HG03060 (cell line): Measurements from ENCODE around the gene RBM39.
"Not testable (repeated sequence)": the region's sequence is repeated elsewhere in the genome, so short reads cannot be mapped to it uniquely, and the experiment has no call there.

Source experiments
- ATAC-seq: cut with Tn5 transposase; IDR thresholded peaks from one replicate; pipeline ENCODE4 v1.9.1; 2021; ENCODE audit warnings: low read depth, moderate number of reproducible peaks; ENCODE audit not compliant: unreplicated experiment

The RBM39 gene

DNA sequence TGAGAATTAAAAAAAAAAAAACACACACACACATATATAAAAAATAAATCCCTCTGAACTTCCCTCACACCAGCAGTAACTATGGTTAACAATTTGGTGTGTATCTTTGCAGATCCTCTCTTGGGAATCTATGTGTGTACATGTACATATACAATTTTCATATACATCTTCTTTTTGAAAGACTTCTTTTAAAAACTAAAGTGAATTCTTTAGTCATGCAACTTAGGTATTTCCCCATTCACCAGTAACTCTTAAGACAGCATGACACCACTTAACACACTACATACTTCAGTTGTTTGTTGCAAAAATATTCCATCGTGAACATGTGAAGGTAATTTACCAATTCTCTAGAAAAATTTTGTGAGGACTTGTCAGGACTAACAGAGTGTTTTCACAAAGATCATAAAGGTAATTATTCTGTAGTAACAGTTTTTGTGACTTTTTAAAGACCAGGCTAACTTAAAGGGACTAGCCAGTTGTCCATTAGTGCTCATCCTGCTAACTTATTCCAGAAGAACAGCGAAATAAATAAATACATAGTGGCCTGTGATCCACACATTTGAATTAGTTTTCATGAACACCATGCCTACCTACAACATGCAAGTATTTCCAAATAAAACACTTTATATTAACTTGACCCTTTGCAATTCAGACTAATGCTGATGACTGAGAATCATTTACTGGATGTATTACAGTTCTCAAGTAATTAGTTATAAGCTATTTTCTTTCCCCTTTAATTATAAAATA lies 12.1 kb downstream of the RBM39 start:
- ATAC-seq, result no peak

DNA sequence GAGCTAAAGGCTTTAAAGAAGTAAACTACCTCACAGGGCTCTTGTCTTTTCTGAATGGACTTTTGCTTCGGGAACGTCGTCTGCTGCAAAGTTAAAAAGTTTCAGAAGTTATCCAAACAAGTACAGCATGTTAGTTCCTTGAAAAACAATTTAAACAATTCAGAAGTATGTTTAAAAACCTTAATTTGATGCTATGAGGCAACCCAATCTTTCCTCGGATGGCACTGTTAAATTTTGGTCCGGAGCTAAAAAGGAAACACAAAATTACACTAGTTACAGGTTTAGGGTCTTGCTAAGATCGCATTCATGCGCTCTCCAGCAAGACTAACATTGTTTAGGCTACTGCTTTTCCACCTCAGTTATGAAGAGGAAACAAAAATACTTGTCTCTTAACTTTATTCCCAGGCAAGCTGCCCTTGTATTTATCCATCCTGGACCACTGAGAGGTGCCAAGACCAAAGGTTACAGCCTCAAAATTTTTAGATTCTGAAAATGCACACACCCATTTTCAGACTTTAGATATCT lies 12.7 kb downstream of the RBM39 start:
- ATAC-seq, result no peak

DNA sequence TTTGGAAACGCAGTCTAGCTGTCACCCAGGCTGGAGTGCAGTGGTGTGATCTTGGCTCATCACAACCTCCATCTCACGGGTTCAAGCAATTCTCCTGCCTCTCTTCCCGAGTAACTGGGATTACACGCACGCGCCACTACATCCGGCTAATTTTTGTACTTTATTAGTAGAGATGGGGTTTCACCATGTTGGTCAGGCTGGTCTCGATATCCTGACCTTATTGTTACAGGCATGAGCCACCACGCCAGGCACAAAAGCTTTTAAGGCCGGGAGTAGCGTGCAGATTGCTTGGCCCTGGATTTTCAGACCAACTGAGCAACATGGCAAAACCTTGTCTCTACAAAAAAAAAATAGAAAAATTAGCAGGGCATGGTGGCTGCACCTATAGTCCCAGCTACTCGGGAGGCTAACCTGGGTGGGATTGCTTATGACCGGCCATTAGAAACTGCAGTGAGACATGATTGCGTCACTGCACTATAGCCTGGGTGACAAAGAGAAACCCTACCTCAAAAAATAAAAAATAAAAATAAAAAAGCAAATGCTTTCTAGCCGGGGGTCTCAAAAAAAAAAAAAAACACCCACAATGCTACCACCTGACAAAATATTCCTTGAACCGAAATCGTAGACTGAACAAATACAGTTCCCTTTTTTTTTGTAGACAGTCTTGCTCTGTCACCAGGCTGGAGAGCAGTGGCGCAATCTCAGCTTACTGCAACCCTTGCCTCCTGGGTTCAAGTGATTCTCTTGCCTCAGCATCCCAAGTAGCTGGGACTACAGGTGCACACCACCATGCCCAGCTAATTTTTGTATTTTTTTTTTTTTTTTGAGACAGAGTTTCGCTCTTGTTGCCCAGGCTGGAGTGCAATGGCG lies 15.0 kb downstream of the RBM39 start:
- ATAC-seq, result no peak

DNA sequence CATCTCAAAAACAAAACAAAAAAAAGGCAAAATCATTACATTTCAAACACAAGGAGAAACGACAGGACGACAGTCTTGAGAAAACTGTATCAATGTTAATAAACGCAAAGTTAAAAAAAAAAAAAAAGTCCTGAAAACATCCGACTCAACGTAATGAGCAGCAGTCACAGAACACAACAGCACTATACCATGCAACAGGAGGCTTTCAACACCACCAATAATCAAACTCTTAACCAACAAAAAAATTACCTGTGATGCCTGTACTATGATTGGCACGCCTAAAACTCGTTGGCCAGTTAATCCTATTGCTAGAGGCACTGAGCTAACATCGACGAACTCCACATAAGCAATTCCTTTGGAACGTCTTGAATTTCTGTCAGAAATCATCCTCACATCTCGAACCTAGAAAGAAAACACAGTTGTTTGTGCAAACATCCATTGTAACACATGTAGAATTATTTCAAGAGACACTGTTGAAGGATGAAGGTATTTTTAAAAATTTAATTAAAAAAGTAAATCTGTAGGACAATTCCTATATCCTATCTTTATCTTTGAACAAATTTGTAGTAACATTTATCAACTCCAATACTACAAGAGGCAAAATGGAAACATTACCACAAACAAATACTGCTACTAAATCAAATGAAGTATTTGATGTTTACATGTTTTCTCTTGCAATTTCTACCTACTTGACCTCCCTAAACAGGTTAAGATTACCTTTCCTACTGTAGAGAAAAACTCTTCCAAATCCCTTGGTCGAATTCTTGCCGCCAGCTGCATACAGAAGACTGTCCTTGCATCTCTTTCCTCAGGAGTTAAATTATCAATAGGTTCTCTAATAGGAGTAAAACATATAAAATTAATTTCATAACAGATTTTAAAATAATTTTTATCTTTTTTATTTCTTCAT lies 17.5 kb downstream of the RBM39 start:
- no peak for ATAC-seq

- ATAC-seq, result not testable (repeated sequence)
These were observed 18.3 kb downstream of the RBM39 start for GRCh38 chr20:35723652-35724320.

GRCh38 chr20:35723275-35723639 lies 18.8 kb downstream of the RBM39 start:
- ATAC-seq, result not testable (repeated sequence)

DNA sequence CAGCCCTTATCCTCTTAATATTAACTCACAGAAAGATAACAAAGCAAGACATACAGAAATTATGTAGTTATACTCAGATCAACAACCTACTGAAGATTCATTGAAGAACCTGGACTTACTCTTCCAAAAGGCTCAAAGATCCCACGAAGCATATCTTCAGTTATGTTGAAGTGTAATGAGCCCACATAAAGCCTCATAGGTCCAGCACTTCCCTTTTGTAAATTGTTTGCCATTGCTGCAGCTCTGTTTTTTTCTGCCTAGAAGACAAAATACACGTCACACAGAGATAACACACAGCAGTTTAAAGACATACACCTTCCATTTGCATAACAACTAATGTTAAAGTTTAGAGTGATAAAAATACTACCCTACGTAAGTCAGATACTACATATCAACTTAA lies 20.4 kb downstream of the RBM39 start:
- ATAC-seq, result no peak

DNA sequence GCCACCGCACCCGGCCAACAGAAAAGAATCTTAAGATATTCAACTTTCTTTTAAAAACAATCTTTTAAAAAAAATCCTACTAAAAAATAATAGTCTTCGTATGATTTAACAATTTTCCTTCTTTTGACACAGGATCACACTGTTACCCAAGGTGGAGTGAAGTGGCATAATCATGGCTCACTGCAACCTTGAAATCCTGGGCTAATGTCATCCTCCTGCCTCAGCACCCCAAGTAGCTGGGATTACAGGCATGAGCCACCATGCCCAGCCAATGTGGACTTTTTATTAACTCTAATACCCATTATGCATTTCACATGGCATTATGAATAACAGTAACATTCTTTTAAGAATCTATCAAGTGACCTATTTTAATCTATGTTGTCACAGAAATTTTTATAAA lies 20.8 kb downstream of the RBM39 start:
- ATAC-seq, result no peak

DNA sequence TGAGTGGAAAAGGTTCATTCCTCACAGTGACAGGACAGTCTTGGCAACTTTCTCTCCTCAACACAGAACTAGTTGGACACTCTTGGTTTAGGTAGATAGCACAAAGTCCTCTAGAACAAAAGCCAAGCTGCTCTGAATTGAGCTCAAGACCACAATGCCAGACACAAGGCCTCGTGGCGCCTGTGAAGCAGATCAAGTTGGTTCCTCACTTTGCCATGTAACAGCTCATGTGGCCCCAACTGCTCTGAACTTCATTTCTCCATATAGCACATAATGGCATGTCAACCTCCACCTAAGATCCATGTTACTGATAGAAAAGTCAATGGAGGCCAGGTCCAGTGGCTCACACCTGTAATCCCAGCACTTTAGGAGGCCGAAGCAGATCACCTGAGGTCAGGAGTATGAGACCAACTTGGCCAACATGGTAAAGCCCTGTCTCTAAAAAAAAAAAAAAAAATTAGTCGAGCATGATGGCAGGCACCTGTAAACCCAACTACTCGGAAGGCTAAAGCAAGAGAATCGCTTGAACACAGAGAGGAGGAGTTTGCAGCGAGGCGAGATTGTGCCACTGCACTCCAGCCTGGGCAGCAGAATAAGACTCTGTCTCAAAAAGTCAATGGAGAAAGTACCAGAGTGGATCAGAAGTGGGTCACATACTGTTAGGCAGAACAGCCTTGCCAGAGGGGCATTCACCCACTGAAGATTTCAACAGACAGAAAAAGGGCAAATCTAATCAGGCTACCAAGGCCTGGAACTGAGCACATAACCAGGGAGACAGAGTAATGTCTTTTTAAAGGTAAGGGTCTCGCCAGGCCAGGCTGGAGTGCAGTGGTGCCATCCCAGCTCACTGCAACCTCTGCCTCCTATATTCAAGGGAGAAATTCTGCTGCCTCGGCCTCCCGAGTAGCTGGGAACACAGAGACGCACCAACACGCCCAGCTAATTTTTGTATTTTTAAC lies 21.6 kb downstream of the RBM39 start:
- ATAC-seq, result no peak

- ATAC-seq, result no peak
These were observed 22.3 kb downstream of the RBM39 start for GRCh38 chr20:35719717-35720116.

DNA sequence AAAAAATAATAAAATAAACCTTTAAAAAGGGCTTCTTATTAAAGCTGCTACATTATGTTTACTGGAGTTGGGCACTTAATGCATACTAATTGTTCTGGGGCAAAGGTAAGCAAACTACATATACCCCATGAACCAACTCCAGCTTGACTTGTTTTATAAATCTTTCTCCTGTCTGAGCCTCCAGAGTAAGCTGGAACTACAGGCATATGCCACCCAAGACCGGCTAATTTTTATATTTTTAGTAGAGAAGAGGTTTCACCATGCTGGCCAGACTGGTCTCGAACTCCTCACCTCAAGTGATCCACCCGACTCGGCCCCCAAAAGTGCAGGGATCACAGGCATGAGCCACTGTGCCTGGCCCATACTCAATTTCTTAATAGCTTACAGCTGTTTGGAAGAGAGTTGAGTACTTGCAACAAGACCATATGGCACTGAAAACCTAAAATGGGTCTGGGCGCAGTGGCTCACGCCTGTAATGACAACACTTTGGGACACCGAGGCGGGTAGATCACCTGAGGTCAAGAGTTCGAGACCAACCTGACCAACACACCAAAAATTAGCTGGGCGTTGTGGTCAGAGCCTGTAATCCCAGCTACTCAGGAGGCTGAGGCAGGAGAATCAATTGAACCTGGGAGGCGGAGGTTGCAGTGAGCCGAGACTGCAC lies 23.0 kb downstream of the RBM39 start:
- ATAC-seq, result no peak

DNA sequence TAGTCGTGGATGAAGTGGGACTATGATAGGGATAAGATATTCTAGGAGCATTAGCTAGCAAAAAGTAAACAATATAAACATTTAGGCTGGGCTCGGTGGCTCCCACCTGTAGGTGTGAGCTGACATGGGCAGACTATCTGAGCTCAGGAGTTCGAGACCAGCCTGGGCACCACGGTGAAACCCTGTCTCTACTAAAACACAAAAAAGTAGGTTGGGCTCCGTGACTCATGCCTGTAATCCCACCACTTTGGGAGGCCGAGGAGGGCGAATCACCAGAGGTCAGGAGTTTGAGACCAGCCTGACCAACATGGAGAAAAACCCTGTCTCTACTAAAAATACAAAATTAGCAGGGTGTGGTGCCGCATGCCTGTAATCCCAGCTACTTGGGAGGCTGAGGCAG lies 23.7 kb downstream of the RBM39 start:
- ATAC-seq, result not testable (repeated sequence)

- ATAC-seq, result no peak
These were observed 25.7 kb downstream of the RBM39 start for GRCh38 chr20:35716330-35716729.

DNA sequence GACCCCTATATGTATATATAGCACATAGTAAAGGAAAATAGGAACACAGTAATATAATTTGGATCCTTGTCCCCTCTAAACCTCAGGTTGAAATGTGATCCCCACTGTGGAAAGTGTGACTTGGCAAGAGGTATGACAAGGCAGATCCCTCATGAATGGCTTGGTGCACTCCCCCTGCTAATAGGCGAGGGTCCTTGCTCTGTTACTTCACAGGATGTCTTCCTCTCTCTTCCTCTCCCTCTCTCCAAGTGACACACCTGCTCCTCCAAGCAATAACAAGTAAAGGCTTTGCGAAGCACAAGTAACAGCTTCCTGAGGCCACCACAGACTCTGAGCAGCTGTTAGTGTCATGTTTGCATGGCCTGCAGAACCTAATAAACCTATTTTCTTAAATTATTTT lies 26.4 kb downstream of the RBM39 start:
- no peak for ATAC-seq

GRCh38 chr20:35714127-35714526 lies 27.9 kb downstream of the RBM39 start:
- ATAC-seq, result no peak

DNA sequence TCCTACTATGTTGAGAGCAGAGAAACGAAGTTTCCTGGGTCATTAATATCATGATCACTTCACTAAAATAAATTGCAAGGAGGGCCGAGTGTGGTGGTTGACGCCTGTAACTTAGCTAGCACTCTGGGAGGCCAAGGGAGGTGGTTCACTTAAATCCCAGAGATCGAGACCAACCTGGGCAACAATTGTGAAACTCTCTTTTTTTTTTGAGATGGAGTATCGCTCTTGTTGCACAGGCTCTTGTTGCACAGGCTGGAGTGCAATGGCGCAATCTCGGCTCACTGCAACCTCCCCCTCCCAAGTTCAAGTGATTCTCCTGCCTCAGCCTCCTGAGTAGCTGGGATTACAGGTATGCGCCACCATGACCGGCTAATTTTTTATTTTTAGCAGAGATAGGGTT lies 28.9 kb downstream of the RBM39 start:
- ATAC-seq, result not testable (repeated sequence)

DNA sequence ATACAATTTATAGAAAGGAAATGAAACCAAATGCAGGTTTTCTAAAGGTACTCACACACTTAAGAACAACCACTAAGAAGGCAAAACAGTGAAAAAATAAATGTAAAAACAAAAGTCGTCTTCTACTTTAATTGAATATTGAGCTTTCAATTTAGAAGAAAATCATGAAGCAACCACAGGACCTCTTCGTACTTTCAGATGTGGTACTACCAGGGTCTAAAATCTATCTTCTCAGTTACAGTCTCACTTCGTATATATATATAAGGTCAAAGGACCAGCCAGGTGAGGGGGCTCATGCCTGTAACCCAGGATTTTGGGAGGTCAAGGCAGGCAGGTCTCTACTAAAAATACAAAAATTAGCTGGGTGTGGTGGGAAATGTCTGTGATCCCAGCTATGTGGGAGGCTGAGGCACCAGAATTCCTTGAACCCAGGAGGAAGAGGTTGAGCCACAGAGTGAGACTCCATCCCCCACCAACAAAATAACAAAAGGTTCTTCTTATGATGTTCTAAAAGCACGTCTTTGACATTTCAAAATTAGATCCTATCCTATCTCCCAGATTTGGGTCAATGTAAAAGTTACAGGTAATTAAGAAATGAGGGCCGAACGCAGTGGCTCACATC lies 30.4 kb downstream of the RBM39 start:
- ATAC-seq, result no peak
